GM12878 (cell line): ENCODE measurements around the gene SUSD1. TPM values are rescaled to one million over a fixed set of nuclear protein-coding genes. Genes with fewer than 3 reads are reported as not detected.

Experiments
- ATAC-seq: fragments of 200-7000 bp; cut with Tn5 transposase; 3 replicates; pipeline ENCODE4 v1.9.1; 2020; ENCODE audit warnings: mild to moderate bottlenecking, moderate library complexity
- BruUV-seq: library from RNA; stranded (reverse); fragments of 400-500 nt; replicated peaks from 2 replicates; lab custom pipeline; 2021; lab: Mats Ljungman, UMichigan
- CTCF ChIA-PET: fragments of 300-600 bp; sonication (Branson Sonifier 250); formaldehyde crosslinking; extraction: SDS; loops from one replicate; lab custom pipeline; 2021; ENCODE audit warnings: inconsistent platforms; lab: Yijun Ruan, JAX
- POLR2A ChIA-PET: fragments of 350-600 bp; formaldehyde crosslinking; extraction: SDS; loops from one replicate; lab custom pipeline; 2021; ENCODE audit warnings: inconsistent platforms; lab: Charles Lee
- RAD21 ChIA-PET: fragments of 300-600 bp; sonication (Branson Sonifier 250); formaldehyde crosslinking; loops from one replicate; lab custom pipeline; 2023; ENCODE audit warnings: antibody characterized with exemption; ENCODE audit not compliant: unreplicated experiment; lab: Charles Lee
- SMC1A ChIA-PET: fragments of 300-600 bp; sonication (Branson Sonifier 250); formaldehyde crosslinking; loops from one replicate; lab custom pipeline; 2023; ENCODE audit not compliant: unreplicated experiment, uncharacterized antibody; lab: Charles Lee
- DNase-seq: peaks from one replicate; pipeline ENCODE4 v3.0.0-alpha.2; 2011; ENCODE audit warnings: low read depth, low spot score
- FAIRE-seq: peaks from 3 replicates; lab custom pipeline; 2011; peaks lifted over from hg19 to GRCh38; lab: Jason Lieb, UNC
- H2AFZ ChIP-seq: 2 replicates; pipeline ENCODE4 v1.6.0; 2011; ENCODE audit warnings: low read depth, low read length, control low read depth; ENCODE audit not compliant: control insufficient read depth
- H3K27ac ChIP-seq: 2 replicates; pipeline ENCODE4 v1.5.1; 2011; ENCODE audit warnings: control low read depth; ENCODE audit not compliant: control insufficient read depth, insufficient read depth
- H3K27me3 ChIP-seq, 2 experiments: replicated peaks in 1 of 2; 2 replicates each; pipeline versions ENCODE4 v1.6.0 to v1.6.1; 2011; ENCODE audit warnings: low read length in 1 of 2; ENCODE audit not compliant: control insufficient read depth in 2 of 2, insufficient read depth in 2 of 2
- H3K36me3 ChIP-seq, 2 experiments: 2 replicates each; pipeline ENCODE4 v1.5.1; 2011; ENCODE audit warnings: low read length in 1 of 2; ENCODE audit not compliant: control insufficient read depth in 2 of 2, insufficient read depth in 2 of 2
- H3K4me1 ChIP-seq: 2 replicates; pipeline ENCODE4 v1.6.1; 2011; ENCODE audit warnings: mild to moderate bottlenecking, low read length, moderate library complexity, mixed read lengths; ENCODE audit not compliant: control insufficient read depth, insufficient read depth
- H3K4me2 ChIP-seq: 2 replicates; pipeline ENCODE4 v1.6.0; 2011; ENCODE audit warnings: control low read depth; ENCODE audit not compliant: control insufficient read depth, insufficient read depth
- H3K4me3 ChIP-seq: fragments of 200-600 bp; sonication (generic); 2 replicates; pipeline ENCODE4 v1.5.1; 2016
- H3K79me2 ChIP-seq: 2 replicates; pipeline ENCODE4 v1.6.0; 2011; ENCODE audit warnings: low read length; ENCODE audit not compliant: control insufficient read depth, insufficient read depth
- H3K9ac ChIP-seq: 2 replicates; pipeline ENCODE4 v1.8.0; 2011; ENCODE audit warnings: low read length, control low read depth, mixed read lengths; ENCODE audit not compliant: control insufficient read depth, insufficient read depth
- H3K9me3 ChIP-seq: replicated peaks from 3 replicates; pipeline ENCODE4 v1.5.1; 2011; ENCODE audit warnings: mild to moderate bottlenecking, low read length; ENCODE audit not compliant: control insufficient read depth, insufficient read depth
- H4K20me1 ChIP-seq: 2 replicates; pipeline ENCODE4 v1.6.0; 2011; ENCODE audit not compliant: control insufficient read depth, insufficient read depth
- BCL11A ChIP-seq: IDR thresholded peaks from 2 replicates; pipeline ENCODE4 v1.6.1; 2011; ENCODE audit warnings: low read depth, low read length
- BRCA1 ChIP-seq: IDR thresholded peaks from 2 replicates; pipeline ENCODE4 v1.6.1; 2011; ENCODE audit warnings: low read depth, low read length, improper control_type of control experiment
- CHD1 ChIP-seq: IDR thresholded peaks from 2 replicates; pipeline ENCODE4 v1.6.1; 2012; ENCODE audit warnings: low read depth, low read length, improper control_type of control experiment
- CHD2 ChIP-seq: IDR thresholded peaks from 2 replicates; pipeline ENCODE4 v1.6.1; 2011; ENCODE audit warnings: low read depth, low read length, improper control_type of control experiment, borderline replicate concordance
- KAT2A ChIP-seq: conservative IDR thresholded peaks from 2 replicates; pipeline ENCODE4 v1.6.1; 2011; ENCODE audit warnings: low read depth, low read length; ENCODE audit not compliant: control insufficient read depth
- MAX ChIP-seq: IDR thresholded peaks from 2 replicates; pipeline ENCODE4 v1.6.1; 2012; ENCODE audit warnings: low read depth, low read length, improper control_type of control experiment
- MTA3 ChIP-seq: IDR thresholded peaks from 2 replicates; pipeline ENCODE4 v1.6.1; 2012; ENCODE audit warnings: low read length, inconsistent platforms, borderline replicate concordance
- NRF1 ChIP-seq: conservative IDR thresholded peaks from 2 replicates; pipeline ENCODE4 v1.6.1; 2011; ENCODE audit warnings: mild to moderate bottlenecking, low read depth, low read length, improper control_type of control experiment
- USF1 ChIP-seq: IDR thresholded peaks from 2 replicates; pipeline ENCODE4 v1.6.1; 2011; ENCODE audit warnings: borderline replicate concordance, low read depth, mild to moderate bottlenecking, moderate library complexity, mixed read lengths, low read length; ENCODE audit not compliant: insufficient read depth; ENCODE audit errors: extremely low read length
- USF2 ChIP-seq: IDR thresholded peaks from 2 replicates; pipeline ENCODE4 v1.6.1; 2011; ENCODE audit warnings: low read depth, low read length, improper control_type of control experiment, borderline replicate concordance
- WGBS: methylation state at CpG from one replicate; pipeline ENCODE4 v1.1.6; 2016; ENCODE audit warnings: low lambda C conversion rate; ENCODE audit not compliant: insufficient replicate concordance, insufficient coverage; ENCODE audit errors: missing lambda C conversion rate; 5-methylcytosine and 5-hydroxymethylcytosine counted together
- in situ Hi-C: fragments of 300-500 bp; cut with MboI; formaldehyde crosslinking; loops from 9 replicates; pipeline ENCODE4 v1.14.3; 2018; ENCODE audit warnings: mixed read lengths
- intact Hi-C: fragments of 100-400 bp; cut with micrococcal nuclease; formaldehyde crosslinking; loops from one replicate; pipeline ENCODE4 v1.14.2; 2022; ENCODE audit not compliant: unreplicated experiment
- polyA plus RNA-seq, 11 experiments: library from polyadenylated mRNA; depleted of rRNA in 4 of 11; unstranded in 6 of 11; stranded (reverse) in 5 of 11; fragments of >200 nt; fragmentation: Nextera tagmentation in 4 of 11; fragmentation: Illumina TruSeq in 1 of 11; extraction: Ambion mirVana in 4 of 11; extraction: Trizol in 1 of 11; gene quantifications; 1 replicate in 1 of 11; 2 replicates in 10 of 11; pipeline versions ENCODE4 v1.2.1 to v1.2.3, GENCODE V29; 2011 to 2016; ENCODE audit warnings: inconsistent platforms in 2 of 11, missing spikeins in 2 of 11, low read depth in 1 of 11
- total RNA-seq, 4 experiments: library from RNA; depleted of rRNA in 3 of 4; stranded (reverse); fragments of >200 nt in 3 of 4; fragmentation: Illumina TruSeq in 1 of 4; extraction: Trizol in 1 of 4; gene quantifications; 2 replicates each; pipeline versions ENCODE4 v1.2.1 to v1.2.3, GENCODE V29; 2013 to 2021

SUSD1 gene
- total and polyA plus RNA-seq, 10 of the 15 experiments (the other 5 are each of a cell fraction or from before 2014, with no cell fraction given): 6.7 to 20.8 (median 13.2) TPM

GRCh38 chr9:112080831-112081542 is 94.1 kb downstream of the SUSD1 start:
- Histone ChIP-seq H3K9ac (no peak overlapping the region), H3K79me2 (no peaks in the 10 kb centered on the region; the same call in 1 of the 2 replicates), H3K27ac (no peak overlapping the region), H3K4me1 (peaks cover 21% of the 10 kb centered on the region), H3K4me3 (no peak overlapping the region), H3K9me3 (no peaks in the 10 kb centered on the region), H3K36me3 (no peaks in the 10 kb centered on the region), H4K20me1 (no peaks in the 10 kb centered on the region), H3K27me3 (no peaks in the 10 kb centered on the region), H2AFZ (no peak overlapping the region), H3K4me2 (no peak overlapping the region)
- ChIA-PET SMC1A (interaction anchor here (0.6 to 5.1 kb wide), 13 partner anchors 9 to 328 kb away, joined by 3 to 22 read pairs (median 4); no protein-coding TSS in a partner anchor), CTCF (interaction anchor here (1.0 to 18.1 kb wide), 3 partner anchors 16 to 321 kb away, joined by 3 to 292 read pairs (median 125); no protein-coding TSS in a partner anchor), RAD21 (interaction anchor here (0.8 to 17.7 kb wide), 7 partner anchors 10 to 822 kb away, joined by 3 to 339 read pairs (median 3); no protein-coding TSS in a partner anchor), POLR2A (interaction anchor here (0.6 kb wide), 1 partner anchor 97 kb away, joined by 8 read pairs; no protein-coding TSS in a partner anchor)
- no peak for DNase-seq
- no TSS peak for BruUV-seq
- TF ChIP-seq BCL11A: no peak
- TF ChIP-seq CHD2: no peak
- TF ChIP-seq CHD1: no peak
- no peak for TF ChIP-seq KAT2A
- no peak for TF ChIP-seq MTA3
- TF ChIP-seq USF1: no peak
- no peak for TF ChIP-seq BRCA1
- TF ChIP-seq USF2: no peak
- no peak for TF ChIP-seq MAX
- TF ChIP-seq NRF1: no peak
- no peak for ATAC-seq
- FAIRE-seq: no peak
- in situ Hi-C loops (no loop called here), intact Hi-C loops (loop anchor here (10.0 kb wide), 1 partner anchor 714 kb away; no protein-coding TSS in a partner anchor)
- WGBS: 93% methylated on average over 5 of the region's 5 CpGs
